ENCODE measurements around the gene GRIK3.
A peak's percentile ranks its signal among the peaks of the same experiment; 100 is the strongest.

The GRIK3 gene

DNA sequence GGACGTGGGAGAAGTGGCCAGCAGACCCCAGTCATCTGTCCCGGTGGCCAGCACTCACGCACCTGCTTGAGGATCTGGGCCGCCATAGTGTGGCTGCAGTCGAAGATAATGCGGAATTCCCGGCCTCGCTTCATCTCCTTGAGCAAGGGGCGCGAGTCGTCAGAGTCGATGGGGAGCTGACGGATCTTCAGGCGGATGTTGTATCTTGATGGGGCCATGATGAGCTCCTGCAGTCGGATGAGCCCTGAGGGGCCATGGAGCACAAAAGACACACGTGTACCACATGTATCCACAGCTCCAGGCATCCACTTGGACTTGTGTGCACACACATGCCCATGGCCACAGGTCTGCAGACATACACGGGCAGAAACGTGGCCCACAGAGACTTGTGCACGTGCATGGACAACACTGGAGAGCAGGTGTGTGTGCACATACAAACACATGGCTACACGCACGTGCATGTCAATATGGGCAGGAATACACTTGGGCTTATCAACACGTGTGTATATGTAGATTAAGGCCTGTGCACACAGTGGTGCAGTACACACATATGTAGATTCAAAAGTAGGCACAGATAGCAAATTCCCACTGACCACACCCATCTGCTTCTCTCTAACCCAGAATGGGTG, 162.1 kb downstream of the GRIK3 start:
- DNase-seq, result no peak

DNA sequence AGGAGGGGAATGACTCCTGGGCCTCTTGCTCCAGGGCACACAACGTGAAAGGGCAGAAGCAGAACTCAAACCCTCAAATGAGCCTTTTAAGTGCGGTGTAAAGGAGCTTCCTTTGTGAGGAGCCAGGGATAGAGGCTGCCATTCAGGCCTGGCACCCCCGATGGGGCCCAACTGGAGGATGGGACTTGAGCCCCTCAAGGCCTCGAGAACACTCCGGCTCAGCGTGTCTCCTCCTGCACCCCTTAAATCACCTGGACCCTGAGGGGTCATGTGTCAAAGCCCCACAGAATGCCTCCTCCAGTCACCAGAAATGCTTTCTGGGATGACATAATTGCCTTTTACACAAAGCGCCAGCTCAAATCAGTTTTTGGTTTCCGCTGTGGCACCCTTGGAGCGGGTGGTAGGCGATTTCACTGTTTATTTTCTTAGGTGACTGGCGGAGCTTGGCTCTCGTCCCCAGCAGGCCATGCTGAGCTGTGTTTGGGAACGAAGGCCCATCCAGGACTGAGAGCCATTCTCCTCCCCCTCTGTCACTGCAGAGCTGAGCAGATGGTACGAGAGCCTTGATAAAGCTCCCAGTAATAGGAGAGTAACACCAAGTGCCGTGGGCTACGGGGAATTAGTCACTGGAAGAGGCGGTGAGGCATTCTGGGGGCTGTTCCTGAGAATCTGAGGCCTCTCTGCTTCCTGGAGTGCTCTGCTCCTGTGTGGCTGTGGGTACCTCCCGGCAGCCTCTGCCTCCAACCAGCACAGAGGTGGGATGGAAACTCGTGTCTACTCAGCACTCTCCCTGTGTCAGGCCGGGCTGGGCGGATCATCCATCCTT, 163.0 kb downstream of the GRIK3 start:
- DNase-seq, result peak; percentile 87

DNA sequence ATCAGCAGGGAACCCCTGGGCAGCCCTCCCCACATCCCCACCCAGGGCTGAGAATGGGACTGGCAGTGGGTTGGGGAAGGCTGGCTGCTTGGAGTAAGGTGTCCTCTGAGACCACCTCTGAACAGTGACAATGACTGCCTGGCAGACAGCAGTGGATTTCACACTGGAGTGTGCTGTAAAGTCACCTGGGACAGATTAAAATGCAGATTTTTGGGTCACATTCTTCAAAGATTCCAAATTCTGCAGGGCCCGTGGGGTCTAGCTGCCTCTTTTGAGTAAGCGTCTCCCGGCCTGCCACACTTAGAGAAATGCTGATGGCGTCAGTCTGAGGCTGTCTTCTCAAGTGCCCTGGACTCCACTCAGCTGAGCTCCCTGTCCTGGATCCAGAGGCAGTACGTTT, 164.5 kb downstream of the GRIK3 start:
- DNase-seq, result no peak

DNA sequence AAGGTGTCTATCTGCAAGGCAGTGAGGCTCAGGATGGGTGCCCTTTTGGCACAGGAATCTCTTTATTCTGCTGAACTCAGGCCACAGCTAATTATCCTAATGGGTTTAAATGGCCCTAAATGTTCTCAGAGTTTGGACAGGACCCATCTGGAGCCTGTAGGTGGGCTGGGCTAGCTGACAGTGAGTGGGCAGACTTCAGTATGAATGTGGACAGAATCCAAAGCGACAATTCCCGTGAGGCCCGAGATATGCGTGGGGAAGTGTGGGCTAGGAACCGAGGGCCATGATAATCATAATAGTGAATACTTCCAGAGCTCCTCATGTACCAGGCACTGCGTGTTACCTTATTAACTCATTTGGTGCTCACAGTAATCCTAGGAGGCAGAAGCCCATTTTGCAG, 165.3 kb downstream of the GRIK3 start:
- DNase-seq, result no peak

DNA sequence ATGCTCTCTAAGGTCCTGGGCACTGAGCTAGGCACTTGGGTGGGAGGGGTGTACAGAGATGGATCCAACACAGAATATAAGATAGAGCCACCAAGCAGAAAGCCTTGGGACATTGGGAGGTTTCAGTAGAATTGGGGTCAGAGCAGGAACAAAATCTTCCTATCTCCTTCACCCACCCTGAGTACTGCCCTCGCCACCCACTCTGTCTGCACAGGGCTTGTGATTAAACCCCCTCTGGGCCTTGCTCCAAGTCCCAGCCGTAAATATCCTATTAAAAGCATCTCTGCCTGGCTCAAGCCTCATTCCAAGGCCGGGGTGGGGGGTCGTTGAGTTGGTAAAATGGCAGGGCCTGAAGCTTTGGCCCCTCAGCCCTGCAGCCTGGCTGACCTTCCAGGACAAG, 166.7 kb downstream of the GRIK3 start:
- DNase-seq, result no peak

DNA sequence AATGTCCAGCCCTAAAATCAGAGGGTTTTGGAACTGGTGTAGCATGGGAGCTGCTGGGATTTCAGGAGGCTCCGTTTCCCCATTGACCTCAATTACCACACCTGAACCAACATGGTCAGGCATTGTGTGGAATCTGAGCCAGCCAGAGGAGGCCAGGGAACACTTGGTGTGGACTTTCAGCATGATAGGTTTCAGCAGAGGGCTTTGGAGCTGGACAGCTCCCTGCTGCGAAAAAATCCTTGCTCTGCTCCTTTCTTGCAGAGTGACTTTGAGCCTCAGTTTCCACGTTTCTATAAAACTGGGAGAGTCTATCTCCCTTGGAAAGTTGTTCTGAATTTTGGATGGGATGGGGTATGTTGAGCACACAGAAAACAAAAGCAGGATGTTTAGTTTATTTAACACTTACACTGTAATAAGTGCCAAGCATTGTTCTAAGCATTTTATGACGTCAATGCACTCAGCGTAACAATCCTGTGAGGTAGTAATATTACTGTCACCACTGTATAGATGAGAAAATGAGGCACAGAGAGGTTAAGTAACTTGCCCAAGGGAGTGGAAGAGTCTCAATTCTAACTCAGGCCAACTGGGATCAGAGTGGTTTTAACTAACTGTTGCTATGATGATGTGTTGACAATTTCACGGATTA, 168.0 kb downstream of the GRIK3 start:
- DNase-seq, result no peak

DNA sequence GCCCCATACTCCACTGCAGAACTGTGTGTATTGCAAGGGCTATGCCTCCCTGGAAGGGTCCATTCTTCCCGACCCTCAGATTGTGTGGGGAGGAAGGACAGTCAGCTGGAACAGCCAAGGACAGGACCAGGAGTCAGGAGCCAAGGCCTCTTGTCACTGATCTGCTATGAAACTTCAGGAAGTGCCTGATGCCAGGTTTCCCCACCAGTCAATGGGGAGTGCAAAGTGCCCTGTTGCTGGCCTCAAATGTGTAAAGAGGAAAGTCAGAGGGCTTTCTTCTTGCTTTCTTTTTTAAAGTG, 168.8 kb downstream of the GRIK3 start:
- DNase-seq, result no peak

DNA sequence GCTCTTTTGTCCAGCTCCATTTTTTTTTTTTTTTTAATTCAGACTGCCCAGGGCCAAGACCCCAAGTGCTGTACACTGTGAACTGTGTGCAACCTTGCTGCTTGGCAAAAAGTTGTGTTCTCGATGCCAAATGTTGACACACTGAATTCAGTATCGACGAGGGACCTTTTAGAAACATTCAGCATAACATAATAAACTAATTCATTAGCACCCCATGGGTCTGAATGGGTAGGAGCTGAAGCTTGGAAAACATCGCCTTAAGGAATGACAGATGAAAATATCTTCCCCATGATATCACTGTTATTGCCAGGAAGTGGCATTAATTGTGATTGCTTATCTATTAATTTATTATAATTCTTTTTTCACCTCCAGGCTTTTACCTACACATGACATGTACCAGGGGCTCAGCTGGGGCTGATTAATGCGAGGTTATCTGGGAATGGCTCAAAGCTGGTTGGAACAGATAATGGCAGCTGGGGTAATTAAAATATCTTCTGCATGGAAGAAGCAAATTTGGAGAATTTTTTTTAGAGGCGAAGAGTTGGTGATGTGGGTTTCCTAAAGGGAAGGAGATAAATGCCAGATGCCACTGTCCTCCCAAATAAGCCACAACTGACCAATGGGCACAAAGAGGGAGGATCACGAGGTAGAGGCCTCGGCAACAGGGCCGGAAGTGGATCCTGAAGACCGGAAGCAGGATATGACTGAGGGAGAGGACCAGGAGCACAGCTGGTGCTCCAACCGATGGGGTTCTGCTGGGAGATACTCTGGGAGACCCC, 169.3 kb downstream of the GRIK3 start:
- DNase-seq, result no peak

DNA sequence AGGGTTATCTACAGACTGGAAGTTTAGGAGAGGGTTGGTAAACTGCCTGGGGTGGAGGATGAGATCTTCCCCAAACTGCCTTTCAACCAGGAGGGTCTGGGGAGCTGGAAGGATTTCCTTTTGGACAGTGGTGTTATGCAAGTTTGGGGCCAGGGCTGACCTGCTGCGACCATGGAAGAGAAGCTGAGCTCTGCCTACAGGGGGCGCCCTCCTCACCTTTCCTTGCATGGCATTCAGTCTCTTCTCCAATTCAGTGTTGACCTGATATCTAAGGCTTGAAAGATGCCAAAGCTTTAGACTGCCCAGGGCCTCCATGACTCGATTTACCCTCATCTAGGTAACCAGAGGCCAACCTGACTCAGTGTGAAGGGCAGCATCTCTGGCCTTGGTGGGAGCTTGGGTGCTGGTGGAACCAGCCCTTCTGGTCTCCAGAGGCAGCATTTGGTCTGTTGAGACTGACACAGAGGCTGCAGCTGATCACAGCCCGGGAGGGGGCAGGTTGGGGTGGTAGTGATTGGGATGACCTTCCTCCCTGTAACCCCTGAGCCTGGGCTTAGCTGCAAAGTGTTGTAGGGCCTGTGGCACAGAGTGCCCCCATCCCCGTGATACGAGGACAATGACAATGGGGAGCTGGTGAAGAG, 170.0 kb downstream of the GRIK3 start:
- no peak for DNase-seq

DNA sequence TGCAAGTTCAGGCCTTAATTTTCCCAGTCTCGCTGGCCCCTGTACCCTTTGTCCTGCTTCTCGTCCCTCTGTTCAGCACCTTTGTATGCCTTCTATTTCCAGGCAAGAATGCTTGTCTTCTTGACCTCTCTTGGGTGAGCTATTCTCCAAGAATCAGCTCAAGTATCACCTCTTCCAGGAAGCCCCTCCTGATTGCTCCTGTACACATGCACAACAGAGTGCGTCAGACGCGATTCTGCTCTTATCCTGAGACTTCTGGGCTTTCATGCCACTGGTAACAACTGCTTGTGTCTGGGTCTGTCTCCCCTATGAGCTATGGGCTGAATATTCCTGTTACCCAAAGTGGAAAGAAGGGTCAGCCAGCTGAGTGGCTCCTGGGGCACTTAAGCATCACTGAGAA, 170.8 kb downstream of the GRIK3 start:
- no peak for DNase-seq

DNA sequence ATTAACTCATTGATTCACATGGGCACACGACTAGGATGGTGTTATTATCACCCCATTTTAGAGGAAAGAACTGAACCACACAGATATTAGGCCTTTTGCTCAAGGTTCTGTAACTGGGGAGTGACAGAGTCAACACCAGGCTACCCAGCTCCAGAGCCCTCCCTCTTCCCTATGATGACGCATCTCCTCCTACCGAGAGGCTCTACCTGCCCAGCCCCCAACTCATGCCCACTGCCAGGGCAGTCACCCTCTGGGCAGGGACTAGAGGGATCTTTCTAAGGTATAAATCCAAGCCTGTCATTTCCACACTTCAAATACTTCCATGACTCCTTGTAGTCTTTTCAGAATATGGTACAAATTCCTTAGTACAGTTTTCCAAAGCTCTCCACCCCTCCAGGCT, 171.3 kb downstream of the GRIK3 start:
- no peak for DNase-seq

DNA sequence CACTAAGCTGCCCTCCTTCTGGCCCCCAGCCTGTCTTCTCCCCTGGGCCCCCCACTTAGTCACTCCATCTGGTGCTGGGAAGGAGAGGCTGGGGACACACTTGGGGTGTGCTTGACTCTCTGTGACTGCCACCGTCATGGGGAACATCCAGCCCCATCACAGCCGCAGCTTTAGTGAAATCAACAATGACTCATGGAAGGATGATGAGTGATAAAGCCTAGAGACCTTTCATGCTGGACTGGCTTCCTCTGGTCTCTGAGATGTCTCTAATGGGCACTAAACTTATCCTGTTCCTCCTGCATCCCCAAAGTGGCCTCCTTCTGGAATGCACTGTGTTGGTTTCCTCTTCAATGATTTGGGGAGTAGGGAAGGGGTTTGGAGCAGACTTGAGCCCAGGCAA, 172.9 kb downstream of the GRIK3 start:
- no peak for DNase-seq

DNA sequence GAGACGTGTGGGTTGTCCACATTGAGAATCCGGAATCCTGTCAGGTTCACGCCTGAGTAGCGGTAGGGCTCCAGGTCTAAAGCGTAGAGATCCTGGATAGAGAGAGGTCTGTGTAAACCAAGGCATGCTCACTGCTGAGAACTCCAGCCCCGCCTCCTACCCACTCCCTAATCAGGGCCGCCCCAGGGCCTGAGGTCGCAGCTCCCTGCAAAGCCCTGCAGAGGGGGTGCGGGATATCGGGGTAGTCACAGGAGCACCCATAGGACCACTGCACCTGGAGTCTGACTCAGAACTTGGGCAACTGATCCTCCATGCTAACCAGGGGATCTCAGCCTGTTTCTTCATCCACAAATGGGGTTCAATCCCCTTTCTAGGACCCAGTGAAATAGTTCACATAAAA, 174.4 kb downstream of the GRIK3 start:
- DNase-seq, result no peak

DNA sequence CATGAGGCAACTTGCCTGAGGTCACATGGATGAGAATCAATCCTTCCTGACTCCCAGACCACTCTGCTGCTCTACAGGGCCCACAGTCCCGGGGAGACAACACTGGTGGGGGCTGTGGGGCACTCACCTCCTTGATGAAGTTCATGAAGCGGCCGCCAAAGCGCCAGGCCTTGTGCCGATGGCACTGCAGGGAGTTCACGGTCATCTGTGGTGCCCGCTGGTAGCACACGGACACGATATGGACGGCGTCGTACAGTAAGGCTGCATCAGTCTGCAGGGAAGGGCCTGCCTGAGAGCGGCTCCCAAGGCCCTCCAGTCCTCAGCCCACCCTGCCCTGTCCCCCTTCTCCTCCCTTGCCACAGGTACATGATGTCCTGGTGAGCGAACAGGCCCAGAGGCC, 175.3 kb downstream of the GRIK3 start:
- no peak for DNase-seq

DNA sequence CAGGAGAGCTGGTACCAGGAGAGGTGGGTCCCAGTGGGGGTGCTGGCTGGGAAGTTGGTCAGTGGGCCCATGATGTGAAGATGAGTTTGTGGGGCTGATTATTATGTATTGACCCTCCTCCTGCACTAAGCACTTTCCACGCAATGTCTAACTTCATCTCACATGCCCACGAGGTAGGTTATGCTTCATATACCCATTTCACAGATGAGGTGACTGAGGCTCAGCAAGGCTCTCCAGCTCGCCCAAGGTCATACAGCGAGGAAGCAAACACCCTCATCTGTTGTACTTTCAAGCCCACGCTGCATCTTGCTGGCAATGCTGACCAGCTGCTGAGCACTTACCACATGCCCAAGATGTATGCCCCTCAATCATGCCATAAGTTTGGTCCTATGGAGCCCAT, 175.8 kb downstream of the GRIK3 start:
- DNase-seq, result no peak

DNA sequence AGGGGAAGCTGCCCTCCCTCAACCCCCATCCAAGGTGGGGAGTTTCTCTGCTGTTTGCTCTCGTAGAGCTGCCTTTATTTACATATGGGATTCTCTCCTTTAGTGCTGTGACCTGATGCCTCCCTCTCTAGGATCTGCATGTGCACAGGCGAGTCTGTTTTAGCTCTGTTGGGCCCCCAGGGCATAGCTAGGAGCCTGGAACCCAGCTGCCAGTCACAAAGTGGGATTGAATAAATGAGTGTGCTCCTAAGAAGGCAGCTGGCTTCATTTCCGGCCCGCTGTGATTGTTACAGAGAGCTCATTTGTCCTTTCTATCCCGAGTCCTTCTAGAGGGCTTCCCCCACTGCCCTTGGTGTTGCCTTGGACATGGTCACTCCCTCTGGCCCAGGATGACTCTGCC, 176.6 kb downstream of the GRIK3 start:
- DNase-seq, result peak; percentile 84

DNA sequence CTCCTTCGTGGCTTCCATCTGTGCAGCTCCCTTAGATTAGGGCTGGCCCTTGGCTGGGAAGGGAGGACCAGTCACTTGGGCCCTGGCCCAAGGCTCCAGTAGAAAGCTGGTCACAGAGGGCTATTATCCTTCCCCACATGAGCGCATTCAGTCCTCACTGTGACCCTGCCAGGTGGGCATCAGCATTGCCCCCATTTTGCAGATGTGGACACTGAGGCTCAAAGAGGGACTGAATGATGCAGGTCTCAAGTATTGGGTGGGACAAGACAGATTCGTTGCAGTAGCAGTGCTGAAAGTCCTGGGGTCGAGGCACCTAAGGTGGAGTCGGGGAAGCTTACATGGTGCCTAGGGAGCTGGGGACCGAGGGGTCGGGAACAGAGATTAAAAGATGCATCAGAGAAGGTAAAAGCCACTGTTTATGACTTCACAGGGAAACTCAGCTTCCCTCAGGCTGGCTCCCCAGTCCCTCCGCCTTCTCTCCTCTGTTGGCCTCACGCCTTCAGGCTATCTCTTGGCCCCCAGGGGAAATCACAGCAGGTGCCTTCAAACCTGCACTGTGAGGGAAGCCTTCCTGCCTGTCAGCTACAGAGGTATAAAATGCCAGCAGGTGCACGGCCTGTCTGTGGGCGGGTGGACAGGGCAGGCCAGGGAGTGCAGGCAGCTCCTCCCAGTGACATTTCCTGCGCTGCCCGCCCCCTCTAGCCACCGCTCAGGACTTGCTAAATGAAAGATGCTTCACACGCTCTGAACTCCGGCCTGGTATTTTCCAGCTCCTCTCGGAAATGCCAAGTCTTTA, 178.4 kb downstream of the GRIK3 start:
- DNase-seq, result peak; percentile 44

DNA sequence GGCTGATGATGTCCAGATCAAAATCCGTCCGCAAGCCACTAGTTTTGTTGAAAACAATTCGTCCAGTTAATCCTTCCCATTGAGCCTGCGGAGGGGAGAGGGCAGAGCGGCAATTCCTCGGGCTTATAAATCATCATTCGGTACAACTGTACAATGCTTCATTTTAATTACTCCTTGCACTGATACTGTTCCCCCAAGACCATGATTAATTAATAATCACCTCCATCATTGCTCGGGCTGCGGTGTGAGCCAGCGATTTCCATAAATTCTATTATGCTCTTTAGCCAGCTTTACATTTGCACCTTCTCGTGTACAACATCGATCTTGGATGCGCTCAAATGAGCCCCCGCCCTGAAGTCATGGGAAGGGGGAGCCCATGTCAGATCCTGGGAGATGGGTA, 180.7 kb downstream of the GRIK3 start:
- DNase-seq, result no peak

DNA sequence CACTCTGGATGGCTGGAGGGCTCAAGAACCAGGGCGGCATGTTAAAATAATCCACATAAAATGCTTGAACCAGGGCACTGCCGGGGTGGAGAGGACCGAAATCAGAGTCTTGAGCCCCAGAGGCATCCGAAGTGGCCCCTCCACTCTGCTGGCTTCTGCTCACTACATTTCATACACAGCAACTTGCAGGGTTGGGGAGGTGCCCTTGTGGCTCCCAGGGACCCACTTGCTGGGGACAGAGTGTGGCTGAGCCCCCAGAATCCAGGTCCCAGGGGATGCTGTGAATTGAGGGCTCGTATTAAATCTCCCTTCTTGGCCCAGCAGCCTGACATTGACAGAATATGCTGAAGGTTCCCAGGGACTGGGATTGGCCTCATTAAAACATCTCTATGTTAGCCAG, 181.7 kb downstream of the GRIK3 start:
- no peak for DNase-seq

DNA sequence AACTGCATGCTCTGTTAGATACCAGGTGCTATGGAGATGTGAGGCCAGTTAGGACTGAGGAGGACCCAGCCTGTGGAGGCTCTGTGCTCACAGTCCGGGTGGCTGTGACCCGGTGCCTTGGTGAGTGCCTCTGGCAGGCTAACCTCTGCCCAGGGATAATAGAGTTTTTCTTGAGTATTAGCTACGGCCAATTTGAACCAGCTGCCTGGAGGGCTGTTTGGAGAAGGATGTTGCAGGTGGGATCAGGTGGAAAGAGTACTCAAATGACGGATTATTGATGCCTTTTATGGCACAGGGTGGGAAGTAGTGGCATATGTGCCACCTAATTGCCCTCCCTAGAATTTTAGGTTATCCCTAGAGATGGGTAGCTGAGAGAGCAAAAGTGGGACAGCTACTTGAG, 182.7 kb downstream of the GRIK3 start:
- DNase-seq, result peak; percentile 78

DNA sequence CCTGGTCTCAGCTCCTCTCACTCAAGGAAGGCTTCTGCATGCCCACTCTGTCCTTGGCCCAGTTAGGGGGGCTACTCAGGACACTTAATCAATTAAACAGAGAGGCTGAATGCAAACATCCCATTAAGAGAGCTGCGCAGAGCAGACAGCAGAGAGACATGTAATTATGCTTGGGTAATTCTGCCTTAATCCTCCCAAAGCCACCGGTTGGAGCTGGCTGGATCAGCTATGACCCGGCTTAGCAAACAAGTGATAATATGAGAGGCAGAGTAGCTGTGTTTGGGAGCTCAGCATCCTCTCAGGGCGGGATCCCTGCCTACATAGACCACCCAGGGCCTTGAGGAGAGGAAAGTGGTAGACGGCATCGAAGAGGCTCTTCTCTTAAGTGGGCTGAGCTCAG, 183.2 kb downstream of the GRIK3 start:
- no peak for DNase-seq

DNA sequence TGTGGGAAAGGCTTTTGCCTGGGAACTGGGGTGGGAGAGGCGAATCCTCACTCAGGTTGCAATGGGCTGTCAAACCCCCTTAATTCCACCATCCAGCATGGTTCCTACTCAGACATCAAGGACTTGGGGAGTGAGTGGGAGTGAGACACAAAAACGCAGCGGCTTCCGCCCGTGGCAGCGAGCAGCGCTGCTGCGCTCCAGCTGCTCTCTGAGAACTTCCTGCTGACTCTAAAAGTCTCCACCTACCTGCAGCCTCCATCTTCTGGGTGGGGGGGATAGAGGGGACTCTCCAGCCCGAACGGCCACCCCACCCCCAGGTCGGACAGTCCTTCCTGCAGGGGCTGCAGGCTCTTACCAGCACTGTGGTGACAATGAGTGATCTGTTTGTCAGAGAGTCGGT, 184.4 kb downstream of the GRIK3 start:
- DNase-seq, result no peak

Data from NCI-H2171 (cell line).